OCI-LY1 (cell line): ENCODE measurements around the gene NSD2.

Experiments
- H2AFZ ChIP-seq: fragments of 200-600 bp; sonication (generic), shearing (Covaris generic); 2 replicates; pipeline ENCODE4 v1.6.0; 2014; ENCODE audit warnings: antibody characterized with exemption, mild to moderate bottlenecking, low read length
- H3F3A ChIP-seq: fragments of 200-600 bp; sonication (generic), shearing (Covaris generic); 2 replicates; pipeline ENCODE4 v1.6.0; 2014; ENCODE audit warnings: mild to moderate bottlenecking, antibody characterized with exemption, low read length, moderate library complexity; ENCODE audit not compliant: insufficient read depth
- H3K27ac ChIP-seq: fragments of 200-600 bp; sonication (generic); 2 replicates; pipeline ENCODE4 v1.5.1; 2014; ENCODE audit warnings: low read length, mixed run types, mild to moderate bottlenecking, low read depth; ENCODE audit not compliant: poor library complexity, severe bottlenecking
- H3K27me3 ChIP-seq: fragments of 200-600 bp; sonication (generic); 2 replicates; pipeline ENCODE4 v1.6.0; 2014; ENCODE audit warnings: antibody characterized with exemption, mild to moderate bottlenecking, low read length, moderate library complexity; ENCODE audit not compliant: insufficient read depth
- H3K36me3 ChIP-seq: fragments of 200-600 bp; sonication (generic); 2 replicates; pipeline ENCODE4 v1.6.1; 2014; ENCODE audit warnings: mild to moderate bottlenecking, antibody characterized with exemption, low read length, moderate library complexity, mixed read lengths; ENCODE audit not compliant: insufficient read depth
- H3K4me1 ChIP-seq: fragments of 200-600 bp; sonication (generic); 2 replicates; pipeline ENCODE4 v1.5.1; 2014; ENCODE audit warnings: mild to moderate bottlenecking, low read length, moderate library complexity; ENCODE audit not compliant: insufficient read depth, severe bottlenecking
- H3K4me2 ChIP-seq: fragments of 200-600 bp; sonication (generic), shearing (Covaris generic); 2 replicates; pipeline ENCODE4 v1.6.1; 2014; ENCODE audit warnings: low read length
- H3K4me3 ChIP-seq: fragments of 200-600 bp; sonication (generic); 2 replicates; pipeline ENCODE4 v1.5.1; 2014; ENCODE audit warnings: low read length, low read depth, mild to moderate bottlenecking, mixed read lengths; ENCODE audit not compliant: poor library complexity, severe bottlenecking
- H3K79me2 ChIP-seq: fragments of 200-600 bp; shearing (Covaris generic); 2 replicates; pipeline ENCODE4 v1.6.1; 2016; ENCODE audit warnings: mixed run types, low read length, mixed read lengths; ENCODE audit not compliant: insufficient read depth
- H3K9ac ChIP-seq: fragments of 200-600 bp; sonication (generic), shearing (Covaris generic); 2 replicates; pipeline ENCODE4 v1.6.1; 2014; ENCODE audit warnings: mild to moderate bottlenecking, low read length, mixed read lengths
- H3K9me2 ChIP-seq: fragments of 200-600 bp; sonication (generic), shearing (Covaris generic); 2 replicates; pipeline ENCODE4 v1.6.1; 2014; ENCODE audit warnings: low read depth, mild to moderate bottlenecking, low read length, mixed read lengths
- H3K9me3 ChIP-seq: fragments of 200-600 bp; shearing (Covaris generic); 2 replicates; pipeline ENCODE4 v1.6.1; 2014; ENCODE audit warnings: low read length, mixed read lengths
- H4K20me1 ChIP-seq: fragments of 200-600 bp; sonication (generic), shearing (Covaris generic); 2 replicates; pipeline ENCODE4 v1.6.0; 2016; ENCODE audit warnings: mild to moderate bottlenecking, low read length; ENCODE audit not compliant: insufficient read depth
- EZH2 ChIP-seq: fragments of 200-600 bp; sonication (generic), shearing (Covaris generic); IDR thresholded peaks from 2 replicates; pipeline ENCODE4 v1.8.0; 2017; ENCODE audit warnings: borderline replicate concordance, mixed run types, mild to moderate bottlenecking, antibody characterized with exemption, low read length, moderate library complexity, mixed read lengths
- TF ChIP-seq, protein P1 (sequence below): fragments of 200-600 bp; sonication (generic), shearing (Covaris generic); IDR thresholded peaks from 2 replicates; pipeline ENCODE4 v1.5.1; 2017; ENCODE audit warnings: mild to moderate bottlenecking, antibody characterized with exemption, low read length, moderate library complexity, mixed read lengths

NSD2 gene

DNA sequence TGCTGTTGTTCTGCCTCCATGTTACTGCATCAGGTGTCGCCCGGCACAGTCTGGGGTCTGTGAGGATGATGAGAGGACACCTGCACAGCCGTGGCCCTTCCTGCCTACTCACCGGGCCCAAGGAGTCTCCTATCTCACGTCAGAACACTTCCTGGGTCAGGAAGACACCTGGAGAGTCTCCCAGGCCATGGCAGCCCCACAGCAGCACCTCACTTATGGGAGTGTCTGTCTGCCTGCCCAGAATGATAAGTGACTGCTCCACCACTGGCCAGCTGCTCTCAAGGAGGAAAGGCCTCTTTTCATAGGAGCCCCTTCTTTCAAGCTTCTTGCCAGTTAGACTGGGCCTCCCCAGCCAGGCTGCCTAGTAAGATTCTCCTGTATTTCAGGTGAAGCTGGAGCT is 81.5 kb downstream of the NSD2 start:
- H4K20me1 ChIP-seq = no peaks in the 10 kb centered on the region
- TF ChIP-seq EZH2 = no peak
- TF ChIP-seq, protein P1, sequence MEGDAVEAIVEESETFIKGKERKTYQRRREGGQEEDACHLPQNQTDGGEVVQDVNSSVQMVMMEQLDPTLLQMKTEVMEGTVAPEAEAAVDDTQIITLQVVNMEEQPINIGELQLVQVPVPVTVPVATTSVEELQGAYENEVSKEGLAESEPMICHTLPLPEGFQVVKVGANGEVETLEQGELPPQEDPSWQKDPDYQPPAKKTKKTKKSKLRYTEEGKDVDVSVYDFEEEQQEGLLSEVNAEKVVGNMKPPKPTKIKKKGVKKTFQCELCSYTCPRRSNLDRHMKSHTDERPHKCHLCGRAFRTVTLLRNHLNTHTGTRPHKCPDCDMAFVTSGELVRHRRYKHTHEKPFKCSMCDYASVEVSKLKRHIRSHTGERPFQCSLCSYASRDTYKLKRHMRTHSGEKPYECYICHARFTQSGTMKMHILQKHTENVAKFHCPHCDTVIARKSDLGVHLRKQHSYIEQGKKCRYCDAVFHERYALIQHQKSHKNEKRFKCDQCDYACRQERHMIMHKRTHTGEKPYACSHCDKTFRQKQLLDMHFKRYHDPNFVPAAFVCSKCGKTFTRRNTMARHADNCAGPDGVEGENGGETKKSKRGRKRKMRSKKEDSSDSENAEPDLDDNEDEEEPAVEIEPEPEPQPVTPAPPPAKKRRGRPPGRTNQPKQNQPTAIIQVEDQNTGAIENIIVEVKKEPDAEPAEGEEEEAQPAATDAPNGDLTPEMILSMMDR = no peak

DNA sequence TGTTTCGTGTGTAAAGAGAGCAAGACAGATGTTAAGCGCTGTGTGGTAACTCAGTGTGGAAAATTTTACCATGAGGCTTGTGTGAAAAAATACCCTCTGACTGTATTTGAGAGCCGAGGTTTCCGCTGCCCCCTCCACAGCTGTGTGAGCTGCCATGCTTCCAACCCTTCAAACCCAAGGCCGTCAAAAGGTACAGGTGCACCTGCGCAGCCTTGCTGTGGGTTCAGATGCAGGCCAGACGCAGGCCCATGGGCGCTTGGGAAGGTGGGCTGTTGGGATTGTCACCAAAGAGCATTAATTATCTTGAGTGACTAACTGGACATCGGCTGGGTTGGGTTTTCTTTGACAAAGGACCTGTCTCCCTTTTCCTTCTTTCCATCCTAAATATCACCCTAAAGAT is 82.1 kb downstream of the NSD2 start:
- Histone ChIP-seq H3K4me2 (no peak overlapping the region), H3K27ac (no peak overlapping the region), H3F3A (no peaks in the 10 kb centered on the region), H3K9me3 (no peaks in the 10 kb centered on the region), H3K9me2 (no peaks in the 10 kb centered on the region), H4K20me1 (no peaks in the 10 kb centered on the region), H3K4me3 (no peak overlapping the region), H3K27me3 (no peaks in the 10 kb centered on the region), H3K36me3 (peaks cover 55% of the 10 kb centered on the region), H3K4me1 (no peaks in the 10 kb centered on the region), H3K9ac (no peak overlapping the region), H2AFZ (no peak overlapping the region), H3K79me2 (no peaks in the 10 kb centered on the region)
- TF ChIP-seq, protein P1 = no peak
- TF ChIP-seq EZH2 = no peak

More for the DNA sequence above, 81.5 kb downstream of the NSD2 start:
- Histone ChIP-seq H3K27ac (no peak overlapping the region), H3K4me2 (no peak overlapping the region), H3K79me2 (no peaks in the 10 kb centered on the region), H3F3A (no peaks in the 10 kb centered on the region), H3K27me3 (no peaks in the 10 kb centered on the region), H3K9me3 (no peaks in the 10 kb centered on the region), H3K9me2 (no peaks in the 10 kb centered on the region), H3K4me3 (no peak overlapping the region), H3K9ac (no peak overlapping the region), H3K4me1 (no peaks in the 10 kb centered on the region), H2AFZ (no peak overlapping the region), H3K36me3 (peaks cover 49% of the 10 kb centered on the region)

DNA sequence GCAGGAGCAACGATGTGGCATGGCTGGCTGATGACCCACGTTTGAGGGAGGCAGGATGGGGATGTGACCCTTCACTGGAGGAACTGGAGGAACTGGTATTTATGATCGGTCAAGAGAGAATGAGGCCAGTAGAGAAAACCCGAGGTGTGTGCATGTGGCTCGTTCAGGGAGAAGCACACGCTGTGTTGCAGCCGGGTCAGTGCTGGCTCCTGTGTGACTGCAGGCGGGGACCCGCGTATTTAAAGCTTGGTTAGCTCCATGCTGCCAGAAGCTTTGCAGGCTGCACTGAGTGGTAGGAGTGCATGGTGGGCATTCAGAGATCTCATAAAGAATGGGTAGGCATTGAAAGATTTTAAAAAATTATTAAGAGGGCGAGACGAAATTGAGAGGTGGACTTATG is 85.4 kb downstream of the NSD2 start:
- Histone ChIP-seq H3K27me3 (no peaks in the 10 kb centered on the region), H3K4me2 (no peak overlapping the region), H3K4me1 (no peaks in the 10 kb centered on the region), H3F3A (no peaks in the 10 kb centered on the region), H3K9me2 (no peaks in the 10 kb centered on the region), H3K9ac (no peak overlapping the region), H3K4me3 (no peak overlapping the region), H3K9me3 (no peaks in the 10 kb centered on the region), H3K27ac (no peak overlapping the region), H3K36me3 (peaks cover 74% of the 10 kb centered on the region), H2AFZ (no peak overlapping the region), H4K20me1 (no peaks in the 10 kb centered on the region), H3K79me2 (no peaks in the 10 kb centered on the region)
- no peak for TF ChIP-seq EZH2
- TF ChIP-seq, protein P1 = no peak
